GM18520 (cell line): ENCODE results near the gene SIM2.

Experiments
- ATAC-seq: cut with Tn5 transposase; IDR thresholded peaks from one replicate; pipeline ENCODE4 v1.9.1; 2021; ENCODE audit not compliant: unreplicated experiment

SIM2 gene

DNA sequence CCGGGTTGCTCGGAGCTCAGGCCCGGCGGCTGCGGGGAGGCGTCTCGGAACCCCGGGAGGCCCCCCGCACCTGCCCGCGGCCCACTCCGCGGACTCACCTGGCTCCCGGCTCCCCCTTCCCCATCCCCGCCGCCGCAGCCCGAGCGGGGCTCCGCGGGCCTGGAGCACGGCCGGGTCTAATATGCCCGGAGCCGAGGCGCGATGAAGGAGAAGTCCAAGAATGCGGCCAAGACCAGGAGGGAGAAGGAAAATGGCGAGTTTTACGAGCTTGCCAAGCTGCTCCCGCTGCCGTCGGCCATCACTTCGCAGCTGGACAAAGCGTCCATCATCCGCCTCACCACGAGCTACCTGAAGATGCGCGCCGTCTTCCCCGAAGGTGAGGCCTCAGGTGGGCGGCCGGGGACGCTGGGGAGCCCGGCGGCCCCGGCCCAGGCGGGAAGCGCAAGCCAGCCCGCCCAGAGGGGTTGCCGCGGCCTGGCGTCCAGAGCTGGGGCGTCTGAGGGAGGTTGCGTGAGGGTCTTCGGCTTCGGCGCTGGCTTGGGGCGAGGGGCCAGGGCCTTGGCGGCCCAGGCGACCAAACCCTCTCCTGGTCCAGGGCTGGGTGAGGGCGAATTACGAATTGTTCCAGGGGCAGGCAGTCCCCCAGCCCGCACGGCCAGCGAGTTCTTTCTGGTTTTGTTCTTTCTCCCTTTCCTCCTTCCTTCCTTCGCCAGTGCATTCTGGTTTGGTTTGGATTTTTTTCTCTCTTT, 805 bp downstream of the SIM2 start:
- ATAC-seq: no peak

DNA sequence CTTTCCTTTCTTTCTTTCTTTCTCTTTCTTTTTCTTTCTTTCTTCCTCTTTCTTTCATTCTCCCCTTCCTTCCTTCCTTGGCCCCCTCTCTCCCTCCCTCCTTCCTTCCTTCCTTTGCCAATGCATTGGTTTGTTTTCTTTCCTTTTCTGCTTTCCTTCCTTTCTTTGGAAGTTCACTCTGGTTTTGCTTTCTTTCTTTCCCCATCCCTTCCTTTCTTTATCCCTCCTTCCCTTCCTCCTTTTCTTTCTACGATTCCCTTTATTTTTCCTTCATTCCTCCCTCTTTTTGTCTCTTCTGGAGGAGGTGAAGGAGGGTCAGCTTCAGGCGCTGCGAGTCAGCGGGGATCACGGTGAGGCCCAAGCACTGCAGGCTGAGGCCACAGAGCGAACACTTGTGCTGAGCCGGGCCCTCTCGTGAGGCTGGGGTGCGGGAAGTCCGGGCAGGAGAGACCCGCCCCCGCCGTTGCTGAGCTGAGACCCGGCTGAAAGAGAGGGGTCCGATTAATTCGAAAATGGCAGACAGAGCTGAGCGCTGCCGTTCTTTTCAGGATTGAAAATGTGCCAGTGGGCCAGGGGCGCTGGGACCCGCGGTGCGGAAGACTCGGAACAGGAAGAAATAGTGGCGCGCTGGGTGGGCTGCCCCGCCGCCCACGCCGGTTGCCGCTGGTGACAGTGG, 1.5 kb downstream of the SIM2 start:
- no peak for ATAC-seq

DNA sequence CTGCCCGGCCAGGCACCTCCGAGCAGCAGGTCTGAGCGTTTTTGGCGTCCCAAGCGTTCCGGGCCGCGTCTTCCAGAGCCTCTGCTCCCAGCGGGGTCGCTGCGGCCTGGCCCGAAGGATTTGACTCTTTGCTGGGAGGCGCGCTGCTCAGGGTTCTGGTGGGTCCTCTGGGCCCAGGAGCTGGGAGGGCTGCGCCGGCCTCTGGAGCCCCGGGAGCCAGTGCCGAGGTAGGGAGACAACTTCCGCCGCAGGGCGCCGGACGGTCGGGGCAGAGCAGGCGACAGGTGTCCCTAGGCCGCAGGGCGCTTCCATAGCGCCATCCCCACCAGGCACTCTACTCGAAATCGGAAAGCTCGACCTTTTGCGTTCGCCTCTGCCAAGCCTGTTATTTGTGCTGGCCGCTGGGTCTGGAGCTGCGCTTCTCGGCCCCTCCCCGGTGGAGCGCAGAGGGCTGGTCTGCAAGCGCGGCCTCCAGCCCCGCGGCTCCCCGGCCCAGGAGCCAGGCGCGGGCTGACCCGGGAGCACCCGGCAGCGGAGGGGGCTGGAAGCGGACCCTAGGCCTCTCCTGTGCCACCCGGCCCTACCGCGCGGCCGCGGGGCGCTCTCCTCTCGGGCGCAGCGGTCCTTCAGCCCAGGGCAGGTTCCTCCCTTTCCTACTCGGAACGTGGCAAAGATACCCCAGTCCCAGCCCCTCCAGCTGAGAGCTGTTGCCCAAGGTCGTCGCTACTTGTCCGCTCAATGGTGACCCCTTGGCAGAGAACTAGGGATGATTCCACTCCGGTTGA, 2.2 kb downstream of the SIM2 start:
- ATAC-seq: no peak

DNA sequence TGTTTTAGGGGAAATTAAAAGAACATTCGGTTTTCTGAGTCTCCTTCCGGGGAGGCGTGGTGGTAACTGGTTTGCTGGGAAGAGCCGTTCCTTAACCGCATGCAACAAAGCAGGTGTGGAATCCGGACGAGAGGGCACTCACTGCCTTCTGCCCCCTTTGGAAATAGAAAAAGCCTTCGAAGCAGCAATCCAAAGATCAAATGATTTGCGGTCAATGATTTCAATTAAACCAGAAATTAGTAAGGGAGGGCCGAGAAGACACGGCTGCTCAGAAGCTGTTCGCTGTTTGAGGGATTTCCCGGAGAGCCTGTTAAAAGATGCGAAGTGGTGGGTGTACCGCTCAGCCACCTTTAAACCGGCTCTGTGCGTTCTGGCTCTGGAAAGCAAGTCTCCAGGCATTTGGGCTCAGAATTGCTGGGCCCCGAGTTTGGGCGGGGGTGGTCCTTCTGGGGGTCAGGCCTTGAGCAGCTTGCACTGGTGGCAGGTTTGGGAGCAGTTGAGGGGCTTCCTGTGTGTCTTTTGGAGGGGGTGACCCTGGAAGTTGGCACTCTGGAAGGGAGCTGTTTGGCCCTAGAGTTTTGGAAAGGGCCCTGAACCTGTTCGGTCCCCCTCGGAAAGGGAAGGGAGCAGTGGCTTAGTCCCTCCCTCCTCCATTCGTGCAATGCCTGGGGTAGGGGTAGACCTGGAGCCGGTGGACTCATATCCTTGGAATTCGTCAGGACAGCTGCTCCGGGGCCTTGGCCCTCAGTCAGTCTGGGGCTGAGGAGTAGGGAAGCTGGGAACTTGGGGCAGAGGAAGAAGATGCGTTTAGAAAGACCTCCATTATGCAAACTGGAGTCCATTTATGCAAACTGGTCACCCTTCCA, 3.1 kb downstream of the SIM2 start:
- ATAC-seq: no peak

DNA sequence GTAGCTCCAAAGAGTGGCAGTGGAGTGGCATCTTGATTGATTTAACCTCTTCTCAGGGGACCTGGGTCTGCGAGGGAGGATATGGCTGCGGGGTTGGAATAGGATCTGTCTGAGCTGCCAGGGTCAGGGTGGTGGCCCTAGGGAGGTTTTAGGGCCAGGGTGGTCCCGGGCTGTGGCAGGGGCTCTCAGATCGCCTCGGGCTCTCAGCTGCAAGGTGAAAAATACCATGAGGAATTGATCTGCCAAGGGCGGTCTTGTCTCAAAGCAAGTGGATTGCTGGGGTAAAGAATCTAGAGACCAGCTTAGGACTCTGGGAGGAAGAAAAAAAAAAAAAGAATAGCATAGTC, 3.7 kb downstream of the SIM2 start:
- ATAC-seq: no peak

DNA sequence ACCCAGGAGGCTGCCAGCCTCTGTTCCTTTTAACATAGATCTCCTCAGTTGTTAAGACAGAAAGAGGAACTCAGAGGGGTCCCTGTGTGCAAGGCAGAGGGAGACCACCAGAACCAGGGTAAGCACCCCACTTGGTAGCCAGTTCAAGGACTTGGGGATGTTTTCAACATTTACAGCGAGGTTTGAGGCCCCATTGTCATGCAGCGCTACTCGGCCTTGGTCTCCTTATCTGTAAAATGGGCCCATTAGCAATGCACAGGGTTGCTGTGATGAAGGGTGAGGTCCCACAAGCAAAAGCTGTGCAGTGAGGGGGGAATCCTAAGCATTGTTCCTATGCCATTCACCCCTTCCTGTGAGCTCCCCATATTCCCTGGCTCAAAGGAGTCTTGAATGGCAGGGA, 4.2 kb downstream of the SIM2 start:
- no peak for ATAC-seq

DNA sequence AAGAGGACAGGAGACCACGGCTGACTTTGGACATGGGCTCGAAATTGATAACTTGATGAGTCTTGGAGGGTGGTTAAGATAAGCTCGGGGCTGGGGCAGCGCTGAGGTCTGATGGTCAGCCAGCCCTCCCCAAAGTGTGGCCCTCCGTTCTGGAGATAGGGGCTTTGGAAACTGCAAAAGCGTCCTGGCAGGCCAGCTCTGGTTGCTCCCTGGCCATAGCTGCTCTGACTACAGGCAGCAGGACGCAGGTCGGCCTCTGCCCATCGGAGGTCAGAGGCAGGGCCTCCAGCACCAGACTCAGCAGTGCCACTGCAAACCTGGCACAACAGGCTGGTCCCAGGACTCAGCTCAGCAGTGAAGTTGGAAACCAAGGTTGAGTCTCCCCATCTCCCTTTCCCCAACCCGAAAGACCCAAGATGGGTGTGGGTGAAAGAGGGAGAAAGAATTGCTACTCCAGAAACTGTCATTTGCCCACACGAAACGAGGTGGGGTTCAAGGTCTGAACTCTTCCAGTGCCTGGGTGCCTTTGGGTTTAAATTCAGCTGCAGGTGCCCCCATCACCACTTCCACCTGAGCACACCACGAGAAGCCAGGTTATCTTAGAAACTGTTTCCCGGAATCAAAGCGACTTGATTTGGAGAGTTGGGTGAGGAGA, 4.8 kb downstream of the SIM2 start:
- ATAC-seq: no peak

DNA sequence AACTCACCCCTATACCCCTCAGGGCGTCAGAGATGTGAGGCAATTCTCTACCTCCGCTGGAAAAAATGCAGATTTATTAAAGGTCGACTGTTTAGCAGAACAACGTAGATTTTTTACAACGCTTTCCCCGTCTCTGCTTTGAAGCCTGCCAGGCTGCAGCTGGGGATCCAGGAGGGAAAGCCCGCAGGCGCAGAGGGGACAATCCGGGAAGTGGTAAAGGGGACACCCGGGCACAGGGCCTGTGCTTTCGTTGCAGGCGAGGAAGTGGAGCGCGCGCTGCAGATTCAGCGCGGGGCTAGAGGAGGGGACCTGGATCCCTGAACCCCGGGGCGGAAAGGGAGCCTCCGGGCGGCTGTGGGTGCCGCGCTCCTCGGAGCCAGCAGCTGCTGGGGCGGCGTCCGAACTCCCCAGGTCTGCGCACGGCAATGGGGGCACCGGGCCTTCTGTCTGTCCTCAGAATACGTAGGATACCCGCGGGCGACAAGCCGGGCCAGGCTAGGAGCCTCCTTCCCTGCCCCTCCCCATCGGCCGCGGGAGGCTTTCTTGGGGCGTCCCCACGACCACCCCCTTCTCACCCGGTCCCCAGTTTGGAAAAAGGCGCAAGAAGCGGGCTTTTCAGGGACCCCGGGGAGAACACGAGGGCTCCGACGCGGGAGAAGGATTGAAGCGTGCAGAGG, 5.5 kb downstream of the SIM2 start:
- ATAC-seq: no peak

DNA sequence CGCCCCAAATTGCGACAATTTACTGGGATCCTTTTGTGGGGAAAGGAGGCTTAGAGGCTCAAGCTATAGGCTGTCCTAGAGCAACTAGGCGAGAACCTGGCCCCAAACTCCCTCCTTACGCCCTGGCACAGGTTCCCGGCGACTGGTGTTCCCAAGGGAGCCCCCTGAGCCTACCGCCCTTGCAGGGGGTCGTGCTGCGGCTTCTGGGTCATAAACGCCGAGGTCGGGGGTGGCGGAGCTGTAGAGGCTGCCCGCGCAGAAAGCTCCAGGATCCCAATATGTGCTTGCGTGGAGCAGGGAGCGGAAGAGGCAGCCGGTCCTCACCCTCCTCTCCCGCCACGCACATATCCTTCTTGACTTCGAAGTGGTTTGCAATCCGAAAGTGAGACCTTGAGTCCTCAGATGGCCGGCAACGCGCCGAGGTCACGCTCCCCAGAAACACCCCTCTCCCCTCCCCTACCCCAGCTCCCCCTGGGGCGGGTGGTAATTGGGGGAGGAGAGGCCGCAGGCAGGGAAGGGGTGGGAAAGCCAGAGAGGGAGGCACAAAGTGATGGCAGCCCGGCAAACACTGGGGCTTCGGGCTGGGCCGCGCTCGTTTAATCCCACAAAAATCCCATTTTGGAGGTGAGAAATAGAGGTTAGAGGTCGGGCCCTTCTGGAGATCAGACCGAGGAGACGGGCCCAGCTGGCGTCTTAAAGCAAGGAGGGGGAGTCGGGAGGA, 6.2 kb downstream of the SIM2 start:
- no peak for ATAC-seq

DNA sequence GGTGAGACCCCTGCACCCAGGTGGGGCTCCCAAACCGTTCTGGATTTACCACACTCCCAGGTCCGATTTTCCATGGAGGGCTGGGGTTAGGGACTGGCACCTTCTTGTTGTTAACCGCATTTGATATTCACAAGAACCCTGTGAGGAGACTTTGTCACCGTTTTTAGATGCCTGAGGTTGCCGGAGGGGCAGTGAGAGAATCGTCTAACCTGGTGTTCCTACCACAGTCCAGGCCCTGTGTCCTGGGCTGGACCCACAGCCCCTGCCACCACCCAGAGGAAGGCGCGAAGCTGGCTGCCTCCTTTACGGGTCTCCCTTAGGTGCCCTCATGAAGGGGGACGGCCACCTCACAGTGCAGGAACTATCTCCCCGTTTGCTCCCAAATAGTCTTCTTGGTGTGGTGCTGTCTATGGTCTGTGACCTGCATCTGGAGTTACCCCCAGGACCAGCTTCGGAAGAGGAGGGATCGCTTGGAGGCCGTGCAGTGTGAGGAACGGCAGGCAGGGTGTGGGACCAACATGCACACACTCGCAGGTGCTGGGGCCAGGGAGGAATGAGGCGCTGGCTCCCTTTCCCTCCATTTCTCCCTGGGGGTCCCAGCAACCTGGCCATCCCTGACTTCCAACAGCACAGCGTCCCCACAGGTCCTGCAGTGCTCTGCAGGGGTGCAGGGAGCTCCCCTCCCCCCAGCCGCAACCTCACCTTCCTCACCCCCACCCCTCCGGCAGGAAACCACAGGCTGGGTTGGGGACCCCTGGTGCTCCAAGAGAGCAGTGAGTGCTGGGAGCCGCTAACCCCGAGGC, 7.0 kb downstream of the SIM2 start:
- ATAC-seq: no peak

DNA sequence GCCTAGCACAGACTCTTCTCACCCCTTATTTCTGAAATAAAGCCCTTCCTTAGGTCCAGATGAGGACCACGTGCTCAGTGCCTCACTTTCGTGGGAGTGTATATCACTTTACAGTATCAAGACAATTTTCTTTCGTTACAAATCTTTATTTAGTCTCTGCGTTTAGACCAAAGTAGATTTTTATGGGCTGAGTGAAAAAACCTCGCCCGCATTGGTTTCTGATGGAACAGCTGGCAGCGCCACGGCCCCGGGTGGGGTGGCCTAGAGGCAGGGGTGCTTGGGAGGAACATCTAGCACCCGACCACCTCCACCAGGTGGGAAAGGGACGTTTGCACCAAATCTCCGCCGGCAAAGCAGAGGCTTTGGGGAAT, 7.6 kb downstream of the SIM2 start:
- ATAC-seq: no peak

DNA sequence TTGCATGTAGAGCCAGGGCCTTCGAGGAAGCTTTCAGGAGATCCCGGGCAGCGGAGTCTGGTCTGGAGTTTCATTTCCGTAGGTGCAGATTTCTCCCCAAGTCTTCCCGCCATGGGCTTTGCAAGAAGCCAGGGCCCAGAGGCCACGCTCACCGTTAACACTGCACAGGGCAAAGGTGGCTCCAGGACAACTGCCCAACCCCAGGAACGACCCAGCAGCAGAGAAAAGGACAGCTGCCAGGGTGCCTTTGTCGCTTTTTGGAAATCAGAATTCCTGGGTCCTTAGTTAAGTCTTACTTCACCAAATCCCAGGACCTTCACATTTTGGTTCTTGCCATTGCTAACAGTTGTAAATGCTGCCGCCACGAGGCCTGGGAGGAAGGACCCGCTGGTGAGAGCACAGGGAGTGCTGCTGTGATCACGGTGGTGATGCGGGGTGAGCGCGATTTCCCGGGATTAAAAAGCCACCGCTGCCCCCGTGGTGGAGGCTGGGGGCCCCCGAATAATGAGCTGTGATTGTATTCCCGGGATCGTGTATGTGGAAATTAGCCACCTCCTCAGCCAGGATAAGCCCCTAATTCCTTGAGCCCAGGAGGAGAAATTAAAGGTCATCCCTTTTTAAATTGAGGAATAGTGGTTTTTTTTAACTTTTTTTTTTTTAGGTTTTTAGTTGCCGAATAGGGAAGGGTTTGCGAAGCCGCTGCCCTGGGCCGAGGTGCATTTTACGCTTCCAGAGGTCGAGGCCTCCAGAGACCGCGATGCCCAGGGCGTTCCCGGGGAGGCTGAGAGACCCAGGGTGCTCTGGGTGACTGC, 8.2 kb downstream of the SIM2 start:
- no peak for ATAC-seq

DNA sequence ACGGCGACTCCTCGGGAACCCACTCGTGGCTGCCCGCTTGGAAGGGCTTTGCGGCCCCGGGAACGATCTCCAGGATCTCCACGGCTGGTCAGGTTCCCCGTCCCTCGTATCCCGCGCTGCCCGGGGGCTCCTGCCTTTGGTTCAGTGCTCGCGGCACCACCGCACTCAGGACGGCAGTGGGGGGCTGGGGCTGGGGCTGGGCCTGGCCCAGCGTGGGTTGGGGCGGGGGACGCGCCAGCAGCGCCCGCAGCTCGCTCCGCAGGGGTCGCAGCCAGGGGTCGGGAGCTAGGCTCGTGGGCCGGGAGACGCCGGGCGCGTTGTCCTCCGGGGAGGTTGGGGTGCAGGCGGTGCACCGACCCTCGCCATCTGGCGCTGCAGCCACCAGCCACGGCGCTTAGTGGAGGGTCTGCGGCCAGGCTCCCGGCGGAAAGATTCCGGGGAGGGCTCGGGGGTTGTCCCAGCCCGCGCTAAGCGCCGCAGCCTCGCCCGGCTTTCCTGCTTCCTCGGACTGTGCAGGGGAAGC, 8.9 kb downstream of the SIM2 start:
- no peak for ATAC-seq

DNA sequence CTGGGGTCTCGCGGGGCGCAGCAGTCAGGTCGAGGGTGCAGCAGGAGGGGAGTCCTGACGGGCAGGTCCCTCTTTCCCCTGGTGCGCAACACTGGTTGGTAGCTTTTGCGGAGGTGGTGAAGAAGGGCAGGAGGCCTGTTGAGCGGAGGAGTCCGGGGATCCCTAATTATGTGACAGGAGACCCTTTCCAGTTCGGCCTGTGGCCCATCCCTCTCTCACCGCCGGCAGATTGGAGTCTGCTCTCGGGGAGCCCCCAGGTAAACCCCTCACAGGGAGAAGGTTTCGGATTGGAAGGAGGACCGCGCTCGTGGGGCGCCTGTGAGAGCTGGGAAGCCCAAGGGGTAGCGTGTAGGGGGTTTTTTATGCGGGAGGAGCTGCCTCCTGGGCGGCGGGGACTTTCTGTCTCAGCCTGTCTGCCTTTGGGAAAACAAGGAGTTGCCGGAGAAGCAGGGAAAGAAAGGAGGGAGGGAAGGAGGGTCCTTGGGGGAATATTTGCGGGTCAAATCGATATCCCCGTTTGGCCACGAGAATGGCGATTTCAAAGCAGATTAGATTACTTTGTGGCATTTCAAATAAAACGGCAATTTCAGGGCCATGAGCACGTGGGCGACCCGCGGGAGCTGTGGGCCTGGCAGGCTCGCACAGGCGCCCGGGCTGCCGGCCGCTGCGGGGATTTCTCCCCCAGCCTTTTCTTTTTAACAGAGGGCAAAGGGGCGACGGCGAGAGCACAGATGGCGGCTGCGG, 9.5 kb downstream of the SIM2 start:
- ATAC-seq: no peak

DNA sequence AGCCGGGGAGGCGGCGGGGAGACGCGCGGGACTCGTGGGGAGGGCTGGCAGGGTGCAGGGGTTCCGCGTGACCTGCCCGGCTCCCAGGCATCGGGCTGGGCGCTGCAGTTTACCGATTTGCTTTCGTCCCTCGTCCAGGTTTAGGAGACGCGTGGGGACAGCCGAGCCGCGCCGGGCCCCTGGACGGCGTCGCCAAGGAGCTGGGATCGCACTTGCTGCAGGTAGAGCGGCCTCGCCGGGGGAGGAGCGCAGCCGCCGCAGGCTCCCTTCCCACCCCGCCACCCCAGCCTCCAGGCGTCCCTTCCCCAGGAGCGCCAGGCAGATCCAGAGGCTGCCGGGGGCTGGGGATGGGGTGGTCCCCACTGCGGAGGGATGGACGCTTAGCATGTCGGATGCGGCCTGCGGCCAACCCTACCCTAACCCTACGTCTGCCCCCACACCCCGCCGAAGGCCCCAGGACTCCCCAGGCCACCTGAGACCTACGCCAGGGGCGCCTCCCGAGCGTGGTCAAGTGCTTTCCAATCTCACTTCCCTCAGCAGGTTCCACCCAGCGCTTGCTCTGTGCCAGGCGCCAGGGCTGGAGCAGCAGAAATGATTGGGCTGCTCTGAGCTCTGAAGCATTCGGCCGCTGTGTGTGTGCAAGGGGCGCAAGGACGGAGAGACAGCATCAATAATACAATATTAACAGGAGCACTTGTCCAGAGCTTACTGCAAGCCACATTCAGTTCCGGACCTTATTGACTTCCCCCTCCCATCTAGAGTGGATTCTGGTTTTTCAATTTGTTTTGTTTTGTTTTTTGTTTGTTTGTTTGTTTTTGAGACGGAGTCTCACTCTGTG, 10.3 kb downstream of the SIM2 start:
- ATAC-seq: no peak
